PFSK-1 (cell line): Measurements from ENCODE around the gene FGF16. TPM values are rescaled to one million over a fixed set of nuclear protein-coding genes. Genes with fewer than 3 reads are reported as not detected.

Experiments
- FOXP2 ChIP-seq: optimal IDR thresholded peaks from 2 replicates; pipeline ENCODE3; 2011; ENCODE audit warnings: borderline replicate concordance, control low read depth, inconsistent platforms; ENCODE audit not compliant: insufficient read depth; ENCODE audit errors: extremely low read length, extremely low read depth
- POLR2AphosphoS5 ChIP-seq: IDR thresholded peaks from 2 replicates; pipeline ENCODE4 v1.6.1; 2012; ENCODE audit warnings: low read depth, mild to moderate bottlenecking, control low read depth, low read length, moderate library complexity
- REST ChIP-seq, 2 experiments: IDR thresholded peaks; 2 replicates each; pipeline versions ENCODE4 v1.6.1 to v1.8.0; 2011 to 2012; ENCODE audit warnings: low read depth in 2 of 2, low read length in 2 of 2, control low read depth in 1 of 2, inconsistent platforms in 1 of 2, mild to moderate bottlenecking in 1 of 2, moderate library complexity in 1 of 2; ENCODE audit not compliant: insufficient read depth in 1 of 2
- SIN3A ChIP-seq: IDR thresholded peaks from 2 replicates; pipeline ENCODE4 v1.6.1; 2012; ENCODE audit warnings: mild to moderate bottlenecking, low read length, moderate library complexity, borderline replicate concordance; ENCODE audit not compliant: insufficient read depth
- TAF1 ChIP-seq: IDR thresholded peaks from 2 replicates; pipeline ENCODE4 v1.6.1; 2012; ENCODE audit warnings: low read length, control low read depth, borderline replicate concordance; ENCODE audit not compliant: insufficient read depth
- polyA plus RNA-seq: library from polyadenylated mRNA; unstranded; fragments of >200 nt; gene quantifications from one replicate; pipeline ENCODE4 v1.2.1, GENCODE V29; 2012; ENCODE audit warnings: low read depth, missing spikeins; ENCODE audit not compliant: insufficient read length

The FGF16 gene
- polyA plus RNA-seq, result not detected

- TF ChIP-seq REST (IDR thresholded peaks at IDR 0.05; ENCODE audit: insufficient read depth in 1 of 2, low read depth in 2 of 2, low read length in 2 of 2) (no peak), FOXP2 (no peak), TAF1 (no peak)
These were observed at the start of gene FGF16 for GRCh38 chrX:77446908-77447652. FGF16 (plus strand) TSS chrX:77447389; CDS start chrX:77447675, 286 bp downstream.

- no peak for TF ChIP-seq SIN3A
- TF ChIP-seq REST (IDR thresholded peaks at IDR 0.05; ENCODE audit: insufficient read depth in 1 of 2, low read depth in 2 of 2, low read length in 2 of 2), result no peak
- no peak for TF ChIP-seq FOXP2
- TF ChIP-seq TAF1, result no peak
- no peak for TF ChIP-seq POLR2AphosphoS5
These were observed 48.7 kb upstream of the FGF16 start for GRCh38 chrX:77398330-77398954.

GRCh38 chrX:77404419-77404818 lies 42.8 kb upstream of the FGF16 start:
- TF ChIP-seq FOXP2 (no peak), TAF1 (no peak), SIN3A (no peak)

- TF ChIP-seq FOXP2 (no peak), SIN3A (no peak), POLR2AphosphoS5 (no peak), TAF1 (no peak), REST (IDR thresholded peaks at IDR 0.05; ENCODE audit: insufficient read depth in 1 of 2, low read depth in 2 of 2, low read length in 2 of 2) (no peak)
These were observed 34.6 kb upstream of the FGF16 start for GRCh38 chrX:77412631-77413030.

GRCh38 chrX:77415161-77415560 lies 32.0 kb upstream of the FGF16 start:
- TF ChIP-seq TAF1 (no peak), SIN3A (no peak), REST (IDR thresholded peaks at IDR 0.05; ENCODE audit: insufficient read depth in 1 of 2, low read depth in 2 of 2, low read length in 2 of 2) (no peak), FOXP2 (no peak), POLR2AphosphoS5 (no peak)
